GM12878 (cell line): ENCODE data around the gene SPATA31C1. TPM values are rescaled to one million over a fixed set of nuclear protein-coding genes. Genes with fewer than 3 reads are reported as not detected.

Experiments used
- ATAC-seq: fragments of 200-7000 bp; cut with Tn5 transposase; 3 replicates; pipeline ENCODE4 v1.9.1; 2020; ENCODE audit warnings: mild to moderate bottlenecking, moderate library complexity
- BruUV-seq: library from RNA; stranded (reverse); fragments of 400-500 nt; replicated peaks from 2 replicates; lab custom pipeline; 2021; lab: Mats Ljungman, UMichigan
- CTCF ChIA-PET: fragments of 300-600 bp; sonication (Branson Sonifier 250); formaldehyde crosslinking; extraction: SDS; loops from one replicate; lab custom pipeline; 2021; ENCODE audit warnings: inconsistent platforms; lab: Yijun Ruan, JAX
- POLR2A ChIA-PET: fragments of 350-600 bp; formaldehyde crosslinking; extraction: SDS; loops from one replicate; lab custom pipeline; 2021; ENCODE audit warnings: inconsistent platforms; lab: Charles Lee
- RAD21 ChIA-PET: fragments of 300-600 bp; sonication (Branson Sonifier 250); formaldehyde crosslinking; loops from one replicate; lab custom pipeline; 2023; ENCODE audit warnings: antibody characterized with exemption; ENCODE audit not compliant: unreplicated experiment; lab: Charles Lee
- SMC1A ChIA-PET: fragments of 300-600 bp; sonication (Branson Sonifier 250); formaldehyde crosslinking; loops from one replicate; lab custom pipeline; 2023; ENCODE audit not compliant: unreplicated experiment, uncharacterized antibody; lab: Charles Lee
- DNase-seq: peaks from one replicate; pipeline ENCODE4 v3.0.0-alpha.2; 2011; ENCODE audit warnings: low read depth, low spot score
- FAIRE-seq: peaks from 3 replicates; lab custom pipeline; 2011; peaks lifted over from hg19 to GRCh38; lab: Jason Lieb, UNC
- H2AFZ ChIP-seq: 2 replicates; pipeline ENCODE4 v1.6.0; 2011; ENCODE audit warnings: low read depth, low read length, control low read depth; ENCODE audit not compliant: control insufficient read depth
- H3K27ac ChIP-seq: 2 replicates; pipeline ENCODE4 v1.5.1; 2011; ENCODE audit warnings: control low read depth; ENCODE audit not compliant: control insufficient read depth, insufficient read depth
- H3K27me3 ChIP-seq, 2 experiments: replicated peaks in 1 of 2; 2 replicates each; pipeline versions ENCODE4 v1.6.0 to v1.6.1; 2011; ENCODE audit warnings: low read length in 1 of 2; ENCODE audit not compliant: control insufficient read depth in 2 of 2, insufficient read depth in 2 of 2
- H3K36me3 ChIP-seq, 2 experiments: 2 replicates each; pipeline ENCODE4 v1.5.1; 2011; ENCODE audit warnings: low read length in 1 of 2; ENCODE audit not compliant: control insufficient read depth in 2 of 2, insufficient read depth in 2 of 2
- H3K4me1 ChIP-seq: 2 replicates; pipeline ENCODE4 v1.6.1; 2011; ENCODE audit warnings: mild to moderate bottlenecking, low read length, moderate library complexity, mixed read lengths; ENCODE audit not compliant: control insufficient read depth, insufficient read depth
- H3K4me2 ChIP-seq: 2 replicates; pipeline ENCODE4 v1.6.0; 2011; ENCODE audit warnings: control low read depth; ENCODE audit not compliant: control insufficient read depth, insufficient read depth
- H3K4me3 ChIP-seq: fragments of 200-600 bp; sonication (generic); 2 replicates; pipeline ENCODE4 v1.5.1; 2016
- H3K79me2 ChIP-seq: 2 replicates; pipeline ENCODE4 v1.6.0; 2011; ENCODE audit warnings: low read length; ENCODE audit not compliant: control insufficient read depth, insufficient read depth
- H3K9ac ChIP-seq: 2 replicates; pipeline ENCODE4 v1.8.0; 2011; ENCODE audit warnings: low read length, control low read depth, mixed read lengths; ENCODE audit not compliant: control insufficient read depth, insufficient read depth
- H3K9me3 ChIP-seq: replicated peaks from 3 replicates; pipeline ENCODE4 v1.5.1; 2011; ENCODE audit warnings: mild to moderate bottlenecking, low read length; ENCODE audit not compliant: control insufficient read depth, insufficient read depth
- H4K20me1 ChIP-seq: 2 replicates; pipeline ENCODE4 v1.6.0; 2011; ENCODE audit not compliant: control insufficient read depth, insufficient read depth
- EZH2 ChIP-seq: IDR thresholded peaks from 2 replicates; pipeline ENCODE4 v1.6.1; 2012; ENCODE audit warnings: low read depth, mild to moderate bottlenecking, control low read depth, inconsistent platforms, low read length, borderline replicate concordance; ENCODE audit not compliant: control insufficient read depth
- IRF4 ChIP-seq: IDR thresholded peaks from 2 replicates; pipeline ENCODE4 v1.6.1; 2011; ENCODE audit warnings: low read depth, low read length
- MEF2B ChIP-seq: fragments of 450-650 bp; IDR thresholded peaks from 2 replicates; pipeline ENCODE4 v1.6.1; 2018; ENCODE audit warnings: mild to moderate bottlenecking, moderate library complexity; ENCODE audit not compliant: partially characterized antibody, poor library complexity, severe bottlenecking
- MLLT1 ChIP-seq: fragments of 450-650 bp; IDR thresholded peaks from 2 replicates; pipeline ENCODE4 v1.6.1; 2016; ENCODE audit warnings: mild to moderate bottlenecking
- POLR2A ChIP-seq: IDR thresholded peaks from 2 replicates; pipeline ENCODE4 v1.6.1; 2011; ENCODE audit warnings: low read depth, mild to moderate bottlenecking, low read length
- RCOR1 ChIP-seq: conservative IDR thresholded peaks from 2 replicates; pipeline ENCODE4 v1.6.1; 2012; ENCODE audit warnings: low read depth, low read length, improper control_type of control experiment
- SP1 ChIP-seq: IDR thresholded peaks from one replicate; pipeline ENCODE4 v1.6.1; 2011; ENCODE audit warnings: low read depth, low read length
- ZBTB11 ChIP-seq: fragments of 450-650 bp; formaldehyde crosslinking; IDR thresholded peaks from 2 replicates; pipeline ENCODE4 v1.5.0; 2022; ENCODE audit warnings: mild to moderate bottlenecking, missing genetic modification characterization
- WGBS: methylation state at CpG from one replicate; pipeline ENCODE4 v1.1.6; 2016; ENCODE audit warnings: low lambda C conversion rate; ENCODE audit not compliant: insufficient replicate concordance, insufficient coverage; ENCODE audit errors: missing lambda C conversion rate; 5-methylcytosine and 5-hydroxymethylcytosine counted together
- in situ Hi-C: fragments of 300-500 bp; cut with MboI; formaldehyde crosslinking; loops from 9 replicates; pipeline ENCODE4 v1.14.3; 2018; ENCODE audit warnings: mixed read lengths
- intact Hi-C: fragments of 100-400 bp; cut with micrococcal nuclease; formaldehyde crosslinking; loops from one replicate; pipeline ENCODE4 v1.14.2; 2022; ENCODE audit not compliant: unreplicated experiment
- polyA plus RNA-seq, 11 experiments: library from polyadenylated mRNA; depleted of rRNA in 4 of 11; unstranded in 6 of 11; stranded (reverse) in 5 of 11; fragments of >200 nt; fragmentation: Nextera tagmentation in 4 of 11; fragmentation: Illumina TruSeq in 1 of 11; extraction: Ambion mirVana in 4 of 11; extraction: Trizol in 1 of 11; gene quantifications; 1 replicate in 1 of 11; 2 replicates in 10 of 11; pipeline versions ENCODE4 v1.2.1 to v1.2.3, GENCODE V29; 2011 to 2016; ENCODE audit warnings: inconsistent platforms in 2 of 11, missing spikeins in 2 of 11, low read depth in 1 of 11
- total RNA-seq, 4 experiments: library from RNA; depleted of rRNA in 3 of 4; stranded (reverse); fragments of >200 nt in 3 of 4; fragmentation: Illumina TruSeq in 1 of 4; extraction: Trizol in 1 of 4; gene quantifications; 2 replicates each; pipeline versions ENCODE4 v1.2.1 to v1.2.3, GENCODE V29; 2013 to 2021
- TF ChIP-seq, protein P1 (sequence below): fragments of 450-650 bp; IDR thresholded peaks from 2 replicates; pipeline ENCODE4 v1.6.1; 2017; ENCODE audit warnings: antibody characterized with exemption, mild to moderate bottlenecking, moderate library complexity

SPATA31C1 gene
- total and polyA plus RNA-seq, 10 of the 15 experiments (the other 5 are each of a cell fraction or from before 2014, with no cell fraction given) = not detected

DNA sequence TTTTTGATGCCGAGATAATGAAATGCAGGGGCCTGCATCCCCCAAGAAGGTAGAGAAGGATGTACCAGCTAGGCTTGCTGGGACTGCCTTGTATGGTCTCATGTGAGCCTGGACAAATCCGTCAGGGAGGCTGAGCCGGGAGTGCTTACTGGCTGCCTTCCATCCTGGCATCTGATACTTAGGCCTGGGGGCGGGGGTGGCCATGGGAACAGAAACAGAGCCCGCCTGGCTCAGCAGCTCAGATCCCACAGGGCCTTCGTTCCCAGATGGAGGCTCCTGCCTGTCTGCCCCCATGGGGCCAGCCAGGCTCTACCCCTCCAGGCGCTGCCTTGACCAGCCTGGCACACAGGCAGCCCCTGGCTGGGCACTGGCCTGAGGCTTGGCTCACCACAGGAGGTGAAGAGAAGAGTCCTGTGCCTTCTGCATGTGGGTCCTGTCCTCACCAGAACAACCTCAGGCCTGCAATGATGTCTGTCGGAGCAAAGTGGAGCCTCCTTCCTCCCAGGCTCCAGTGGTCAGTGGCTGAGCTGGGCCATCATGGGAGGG is 45.6 kb upstream of the SPATA31C1 start:
- CTCF ChIA-PET = no interaction called here
- Histone ChIP-seq H4K20me1 (no peaks in the 10 kb centered on the region), H3K4me2 (no peak overlapping the region), H3K27ac (no peak overlapping the region), H2AFZ (no peak overlapping the region), H3K9ac (no peak overlapping the region), H3K79me2 (no peaks in the 10 kb centered on the region), H3K9me3 (no peaks in the 10 kb centered on the region), H3K36me3 (no peaks in the 10 kb centered on the region), H3K27me3 (no peaks in the 10 kb centered on the region), H3K4me1 (no peaks in the 10 kb centered on the region), H3K4me3 (no peak overlapping the region)
- TF ChIP-seq RCOR1 (no peak), SP1 (no peak), MLLT1 (no peak), EZH2 (no peak)
- BruUV-seq = no TSS peak
- DNase-seq (no peak), ATAC-seq (no peak), FAIRE-seq (no peak)
- RAD21 ChIA-PET = no interaction called here
- in situ Hi-C loops = no loop called here
- intact Hi-C loops = no loop called here
- WGBS = 26% methylated on average over 8 of the region's 8 CpGs
- SMC1A ChIA-PET = no interaction called here
- POLR2A ChIA-PET = no interaction called here

- H3K4me1 ChIP-seq = no peaks in the 10 kb centered on the region
- H4K20me1 ChIP-seq = no peaks in the 10 kb centered on the region
- in situ Hi-C loops = no loop called here
- no TSS peak for BruUV-seq
- 49% methylated on average over 5 of the region's 5 CpGs for WGBS
- FAIRE-seq = no peak
- no peaks in the 10 kb centered on the region for H3K36me3 ChIP-seq
- no peak overlapping the region for H3K4me3 ChIP-seq
- no peaks in the 10 kb centered on the region for H3K27me3 ChIP-seq
- SMC1A ChIA-PET = no interaction called here
- no peak for ATAC-seq
- no peak overlapping the region for H2AFZ ChIP-seq
- no peaks in the 10 kb centered on the region for H3K79me2 ChIP-seq
- H3K27ac ChIP-seq = no peak overlapping the region
- no peak overlapping the region for H3K9ac ChIP-seq
- CTCF ChIA-PET = no interaction called here
- no peak for DNase-seq
- intact Hi-C loops = no loop called here
- RAD21 ChIA-PET = no interaction called here
- no peaks in the 10 kb centered on the region for H3K9me3 ChIP-seq
- POLR2A ChIA-PET = no interaction called here
- H3K4me2 ChIP-seq = no peak overlapping the region
- TF ChIP-seq MEF2B (no peak), ZBTB11 (CRISPR knock-in tag) (no peak), IRF4 (no peak), POLR2A (no peak)
- TF ChIP-seq, protein P1, sequence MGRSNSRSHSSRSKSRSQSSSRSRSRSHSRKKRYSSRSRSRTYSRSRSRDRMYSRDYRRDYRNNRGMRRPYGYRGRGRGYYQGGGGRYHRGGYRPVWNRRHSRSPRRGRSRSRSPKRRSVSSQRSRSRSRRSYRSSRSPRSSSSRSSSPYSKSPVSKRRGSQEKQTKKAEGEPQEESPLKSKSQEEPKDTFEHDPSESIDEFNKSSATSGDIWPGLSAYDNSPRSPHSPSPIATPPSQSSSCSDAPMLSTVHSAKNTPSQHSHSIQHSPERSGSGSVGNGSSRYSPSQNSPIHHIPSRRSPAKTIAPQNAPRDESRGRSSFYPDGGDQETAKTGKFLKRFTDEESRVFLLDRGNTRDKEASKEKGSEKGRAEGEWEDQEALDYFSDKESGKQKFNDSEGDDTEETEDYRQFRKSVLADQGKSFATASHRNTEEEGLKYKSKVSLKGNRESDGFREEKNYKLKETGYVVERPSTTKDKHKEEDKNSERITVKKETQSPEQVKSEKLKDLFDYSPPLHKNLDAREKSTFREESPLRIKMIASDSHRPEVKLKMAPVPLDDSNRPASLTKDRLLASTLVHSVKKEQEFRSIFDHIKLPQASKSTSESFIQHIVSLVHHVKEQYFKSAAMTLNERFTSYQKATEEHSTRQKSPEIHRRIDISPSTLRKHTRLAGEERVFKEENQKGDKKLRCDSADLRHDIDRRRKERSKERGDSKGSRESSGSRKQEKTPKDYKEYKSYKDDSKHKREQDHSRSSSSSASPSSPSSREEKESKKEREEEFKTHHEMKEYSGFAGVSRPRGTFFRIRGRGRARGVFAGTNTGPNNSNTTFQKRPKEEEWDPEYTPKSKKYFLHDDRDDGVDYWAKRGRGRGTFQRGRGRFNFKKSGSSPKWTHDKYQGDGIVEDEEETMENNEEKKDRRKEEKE = no peak
Measured at GRCh38 chr9:87873607-87874303, 44.0 kb upstream of the SPATA31C1 start.
